ENCODE measurements around the gene ESRP2. TPM values are rescaled to one million over a fixed set of nuclear protein-coding genes. Genes with fewer than 3 reads are reported as not detected.

Gene ESRP2
- total RNA-seq, 1 donor from 2014 or later, result 0.14 TPM

GRCh38 chr16:68194251-68194650 is 41.7 kb downstream of the ESRP2 start:
- no peak for TF ChIP-seq CTCF (IDR thresholded peaks at IDR 0.05; ENCODE audit: borderline replicate concordance)
- intact Hi-C loops (cut with micrococcal nuclease), result no loop called here
- Histone ChIP-seq H3K27ac (replicated peaks) (no peak overlapping the region), H3K4me3 (no peak overlapping the region), H3K36me3 (peaks cover 35% of the 10 kb centered on the region), H3K9me3 (replicated peaks) (no peaks in the 10 kb centered on the region), H3K27me3 (ENCODE audit: low read depth) (no peaks in the 10 kb centered on the region), H3K4me1 (no peaks in the 10 kb centered on the region)
- no peak for DNase-seq

- Histone ChIP-seq H3K4me3 (no peak overlapping the region), H3K4me1 (no peaks in the 10 kb centered on the region), H3K27ac (replicated peaks) (no peak overlapping the region), H3K9me3 (replicated peaks) (no peaks in the 10 kb centered on the region), H3K36me3 (peaks cover 64% of the 10 kb centered on the region), H3K27me3 (ENCODE audit: low read depth) (no peaks in the 10 kb centered on the region)
- TF ChIP-seq CTCF (IDR thresholded peaks at IDR 0.05; ENCODE audit: borderline replicate concordance), result no peak
- intact Hi-C loops (cut with micrococcal nuclease), result no loop called here
- DNase-seq, result no peak
Measured at GRCh38 chr16:68190736-68191510, 45.0 kb downstream of the ESRP2 start.

- Histone ChIP-seq H3K36me3 (peaks cover 73% of the 10 kb centered on the region), H3K4me3 (no peak overlapping the region), H3K27ac (replicated peaks) (no peak overlapping the region), H3K9me3 (replicated peaks) (no peaks in the 10 kb centered on the region), H3K4me1 (no peaks in the 10 kb centered on the region), H3K27me3 (ENCODE audit: low read depth) (no peaks in the 10 kb centered on the region)
- intact Hi-C loops (cut with micrococcal nuclease), result no loop called here
- no peak for TF ChIP-seq CTCF (IDR thresholded peaks at IDR 0.05; ENCODE audit: borderline replicate concordance)
- no peak for DNase-seq
Measured at GRCh38 chr16:68190081-68190480, 45.8 kb downstream of the ESRP2 start.

- intact Hi-C loops (cut with micrococcal nuclease), result no loop called here
- H3K36me3 ChIP-seq, result peaks cover 82% of the 10 kb centered on the region
Measured at GRCh38 chr16:68188170-68188569, 47.8 kb downstream of the ESRP2 start.

GRCh38 chr16:68187505-68187904 is 48.4 kb downstream of the ESRP2 start:
- H3K4me3 ChIP-seq, result no peak overlapping the region
- no peak overlapping the region for H3K27ac ChIP-seq (replicated peaks)
- no peak for TF ChIP-seq CTCF (IDR thresholded peaks at IDR 0.05; ENCODE audit: borderline replicate concordance)
- no peaks in the 10 kb centered on the region for H3K27me3 ChIP-seq (ENCODE audit: low read depth)
- intact Hi-C loops (cut with micrococcal nuclease), result no loop called here
- peaks cover 82% of the 10 kb centered on the region for H3K36me3 ChIP-seq
- H3K9me3 ChIP-seq (replicated peaks), result no peaks in the 10 kb centered on the region
- H3K4me1 ChIP-seq, result no peaks in the 10 kb centered on the region
- no peak for DNase-seq

More at GRCh38 chr16:68188170-68188569, 47.8 kb downstream of the ESRP2 start:
- no peak overlapping the region for H3K27ac ChIP-seq (replicated peaks)
- TF ChIP-seq CTCF (IDR thresholded peaks at IDR 0.05; ENCODE audit: borderline replicate concordance), result no peak
- H3K9me3 ChIP-seq (replicated peaks), result no peaks in the 10 kb centered on the region
- DNase-seq, result no peak
- no peaks in the 10 kb centered on the region for H3K27me3 ChIP-seq (ENCODE audit: low read depth)
- no peak overlapping the region for H3K4me3 ChIP-seq
- H3K4me1 ChIP-seq, result no peaks in the 10 kb centered on the region
